HG03025 (cell line): ENCODE measurements around the gene TRERF1.

Source experiments
- ATAC-seq: cut with Tn5 transposase; IDR thresholded peaks from one replicate; pipeline ENCODE4 v1.9.1; 2021; ENCODE audit warnings: mild to moderate bottlenecking, moderate library complexity; ENCODE audit not compliant: unreplicated experiment, low FRiP score

Gene TRERF1

DNA sequence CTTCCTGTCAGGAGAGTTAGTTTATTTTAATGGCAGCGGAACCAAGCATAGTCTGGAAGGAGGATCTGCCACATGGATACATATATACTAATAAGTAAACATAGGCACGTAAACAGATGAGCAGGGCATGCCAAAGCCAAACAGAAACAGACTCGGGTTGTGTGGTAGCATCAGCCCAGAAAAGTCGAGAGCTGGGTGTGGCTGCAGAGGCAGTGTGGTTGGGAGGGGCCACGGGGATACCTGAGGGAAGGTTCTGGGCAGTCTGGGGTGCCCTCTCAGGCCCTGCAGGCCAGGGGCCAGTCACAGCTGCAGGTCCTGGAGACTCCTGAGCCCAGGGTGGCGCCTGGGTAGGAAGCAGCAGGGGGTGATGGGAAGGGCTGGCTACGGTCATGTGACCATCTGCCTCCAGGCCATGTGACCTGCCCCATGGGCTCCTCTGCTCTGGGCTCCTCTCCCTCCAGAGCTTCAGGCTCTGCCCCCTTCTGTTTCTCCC lies 191.3 kb downstream of the TRERF1 start:
- ATAC-seq = no peak

DNA sequence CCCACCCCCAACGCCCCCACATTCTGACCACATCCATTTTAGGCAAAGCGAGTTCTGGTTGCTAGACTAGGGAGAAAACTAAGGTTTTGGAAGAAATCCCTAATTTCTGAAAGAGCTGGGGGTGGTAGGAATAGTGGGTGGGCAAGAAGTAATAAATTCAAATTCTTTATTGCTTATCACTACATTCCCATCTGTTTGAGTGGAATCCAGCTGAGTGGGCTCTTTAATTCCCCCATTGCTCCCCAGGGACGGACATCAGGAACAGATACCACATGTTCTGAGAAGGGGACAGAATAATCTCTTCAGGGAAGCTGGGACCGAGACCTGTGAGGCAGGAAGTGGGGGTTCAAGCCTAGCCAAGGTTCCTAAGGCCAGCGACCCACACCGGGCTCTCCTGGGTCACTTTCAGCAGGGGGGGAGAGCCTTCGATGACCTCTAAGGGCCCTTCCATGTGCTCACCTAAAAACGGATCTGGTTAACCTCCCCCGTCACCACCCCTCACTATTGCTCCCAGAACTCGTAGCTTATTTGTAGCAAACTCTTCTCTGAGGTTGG lies 191.8 kb downstream of the TRERF1 start:
- no peak for ATAC-seq

DNA sequence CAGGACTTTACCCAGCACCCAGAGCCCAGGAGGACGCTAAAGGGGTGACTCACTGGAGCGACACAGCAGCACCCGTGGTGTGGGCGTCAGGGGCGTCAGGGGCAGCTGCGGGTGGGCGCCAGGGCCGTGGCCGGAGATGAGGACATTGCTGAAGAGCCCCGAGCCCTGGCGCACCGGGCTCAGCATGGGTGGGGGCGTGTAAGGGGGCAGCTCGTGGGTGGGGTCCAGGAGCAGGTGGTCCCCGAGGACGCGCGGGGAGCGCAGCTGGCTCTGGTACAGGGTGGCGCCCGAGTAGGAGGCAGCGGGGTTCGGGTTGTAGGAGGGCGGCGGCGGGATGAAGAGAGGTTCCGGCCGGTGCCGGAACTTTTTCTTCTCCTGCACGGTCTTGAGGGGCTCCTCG lies 192.4 kb downstream of the TRERF1 start:
- no peak for ATAC-seq

DNA sequence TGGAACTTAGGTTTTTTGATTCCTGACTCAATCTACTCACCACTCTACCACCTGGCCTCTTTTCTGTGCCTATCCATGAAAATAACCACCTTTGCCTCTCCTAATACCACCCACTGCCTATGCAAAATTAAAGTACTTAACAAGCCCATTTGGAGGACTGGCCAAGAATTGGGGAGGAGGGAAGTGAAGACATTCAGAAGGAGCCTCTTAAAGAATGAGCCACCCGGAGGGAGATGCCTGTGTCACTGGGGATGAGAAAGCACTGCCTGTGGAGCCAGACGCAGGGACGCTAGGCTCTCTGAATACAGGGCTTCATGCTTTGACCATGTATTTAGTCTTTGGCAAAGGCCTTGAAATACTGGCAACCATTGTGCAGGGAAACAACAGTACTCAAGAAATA lies 194.1 kb downstream of the TRERF1 start:
- no peak for ATAC-seq

DNA sequence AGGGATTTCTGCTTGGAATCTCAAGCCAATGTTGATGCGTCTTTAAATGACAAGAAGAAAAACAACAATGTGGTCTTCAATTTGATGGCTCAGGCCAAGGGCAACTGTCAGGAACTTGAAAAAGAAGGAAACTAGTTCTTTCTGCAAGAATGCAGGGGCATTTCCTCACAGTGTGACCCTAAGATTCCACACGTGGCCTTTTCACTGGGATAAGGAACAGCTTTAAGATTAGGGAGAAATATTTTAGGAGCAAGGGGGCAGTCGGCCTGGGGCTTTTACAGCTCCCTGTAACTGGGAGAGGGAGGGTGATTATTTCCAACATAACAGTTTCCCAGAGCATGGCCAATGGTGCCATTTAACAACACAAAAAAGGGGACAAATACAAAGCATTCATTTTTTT lies 194.7 kb downstream of the TRERF1 start:
- no peak for ATAC-seq

DNA sequence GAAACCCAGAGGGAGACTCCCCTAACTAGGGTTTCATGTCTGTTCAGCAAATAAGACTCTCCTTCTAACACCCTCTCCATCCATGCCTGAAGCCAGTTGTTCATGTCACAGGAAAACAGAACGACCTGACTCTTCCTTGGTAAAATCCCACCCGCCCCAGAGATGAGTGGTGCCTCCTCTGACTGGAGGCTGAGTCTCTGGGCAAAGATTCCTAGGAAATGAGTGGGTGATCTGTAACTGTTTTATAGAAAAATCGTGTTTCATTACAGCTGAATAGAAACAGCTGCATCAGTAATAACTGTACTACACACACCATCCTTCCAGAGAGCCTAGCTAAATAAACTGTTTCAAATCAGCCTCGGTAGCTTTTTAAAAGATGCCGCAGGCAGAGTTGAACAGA lies 196.7 kb downstream of the TRERF1 start:
- no peak for ATAC-seq

DNA sequence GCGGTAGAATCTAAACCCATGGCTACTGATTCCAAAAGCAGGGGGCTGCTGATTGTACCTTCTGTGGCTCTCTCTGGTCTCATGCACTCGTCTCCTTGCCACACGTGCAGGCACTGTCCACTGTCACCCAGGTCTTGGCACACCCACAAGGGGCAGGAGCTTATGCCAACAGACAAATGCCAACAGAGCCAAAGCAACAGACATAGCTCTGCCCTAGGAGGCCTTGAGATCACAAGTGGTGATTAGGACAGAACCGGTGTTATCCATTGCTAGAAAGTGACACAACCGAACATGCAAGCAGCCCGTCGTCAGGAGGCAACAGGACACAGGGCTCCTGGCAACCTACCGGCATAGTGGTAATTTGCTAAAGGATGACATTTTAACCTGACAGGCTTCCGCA lies 197.2 kb downstream of the TRERF1 start:
- no peak for ATAC-seq

DNA sequence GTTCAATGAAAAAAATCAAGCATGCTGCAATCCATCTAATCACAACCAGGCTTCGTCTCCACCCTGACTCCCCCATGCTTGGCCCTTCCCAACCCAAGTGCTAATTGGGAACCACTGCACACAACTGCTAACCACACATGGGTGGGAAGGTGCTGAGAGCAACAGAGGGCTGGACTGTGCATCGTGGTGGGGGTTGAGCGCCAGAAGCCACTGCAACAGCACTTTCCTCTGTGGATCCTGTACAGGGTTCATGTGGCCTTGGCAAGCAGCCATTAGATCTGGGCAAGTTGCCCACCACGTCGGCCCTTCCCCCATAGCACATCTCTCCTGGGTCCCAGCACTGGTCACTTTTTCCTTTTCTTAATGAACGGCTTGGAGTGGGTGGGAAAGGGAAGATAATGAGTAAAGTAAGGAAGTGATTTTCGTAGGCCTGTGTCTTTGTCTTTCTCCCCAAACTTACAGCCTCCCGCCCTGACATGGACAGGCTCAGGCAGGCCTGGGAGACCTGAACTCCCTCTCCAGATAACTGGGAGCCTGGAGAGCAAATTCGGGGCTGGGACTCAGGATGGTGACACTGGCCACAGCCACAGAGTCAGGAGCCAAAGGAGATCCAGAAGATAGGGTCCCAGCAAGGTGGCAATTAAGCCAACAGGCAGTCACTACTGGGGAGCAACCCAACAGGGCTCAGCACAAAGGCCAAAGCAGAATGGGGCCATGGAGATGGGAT lies 199.7 kb downstream of the TRERF1 start:
- no peak for ATAC-seq

DNA sequence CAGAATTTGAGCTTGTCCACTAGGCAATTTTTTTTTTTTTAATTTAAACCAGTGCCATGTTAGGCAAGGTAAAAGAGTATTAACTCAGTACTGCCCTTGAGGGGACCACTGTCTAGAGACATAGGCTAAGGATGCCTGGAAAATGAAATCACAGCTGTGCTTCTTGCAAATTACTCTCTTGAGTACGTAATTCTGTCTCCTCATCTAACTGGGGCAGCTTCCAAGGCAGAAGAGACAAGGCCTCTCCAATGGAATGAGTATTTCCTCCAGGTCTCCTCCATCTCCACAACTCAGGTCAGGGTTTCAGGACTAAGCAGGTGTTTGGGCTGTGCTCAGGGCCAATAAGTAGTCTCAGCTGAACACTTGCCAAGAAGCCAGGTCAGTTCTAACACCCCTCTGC lies 200.2 kb downstream of the TRERF1 start:
- no peak for ATAC-seq

DNA sequence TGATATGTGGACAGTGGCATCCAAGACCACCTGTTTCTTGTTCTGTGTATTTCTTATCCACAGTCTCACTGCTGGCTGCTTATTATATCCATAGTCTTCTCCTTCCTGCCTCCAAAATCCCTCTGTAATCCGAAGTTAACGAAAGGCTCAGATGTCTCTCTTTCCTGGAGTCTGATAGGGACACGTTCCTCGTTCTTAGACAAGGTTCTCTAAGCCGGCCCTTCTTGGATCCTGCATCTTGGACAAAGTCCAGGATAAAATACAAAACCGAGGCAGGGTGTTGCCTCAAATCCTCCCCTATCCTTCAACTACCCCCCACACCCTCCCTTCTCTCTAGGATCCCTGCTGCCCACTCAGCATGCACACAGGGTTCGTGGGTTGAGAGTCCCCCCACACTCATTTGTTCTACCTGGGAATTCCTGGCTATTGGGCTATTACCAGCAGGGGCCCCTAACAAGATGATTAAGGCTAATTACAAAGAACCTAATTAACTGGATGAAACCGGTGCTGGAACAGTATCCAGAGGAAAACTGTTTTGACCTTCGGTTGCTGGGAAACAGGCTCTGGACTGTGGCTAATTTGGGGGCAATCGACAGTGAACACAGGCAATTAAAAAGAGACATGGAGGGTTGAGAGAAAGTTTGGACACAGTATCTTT lies 201.3 kb downstream of the TRERF1 start:
- ATAC-seq = no peak

DNA sequence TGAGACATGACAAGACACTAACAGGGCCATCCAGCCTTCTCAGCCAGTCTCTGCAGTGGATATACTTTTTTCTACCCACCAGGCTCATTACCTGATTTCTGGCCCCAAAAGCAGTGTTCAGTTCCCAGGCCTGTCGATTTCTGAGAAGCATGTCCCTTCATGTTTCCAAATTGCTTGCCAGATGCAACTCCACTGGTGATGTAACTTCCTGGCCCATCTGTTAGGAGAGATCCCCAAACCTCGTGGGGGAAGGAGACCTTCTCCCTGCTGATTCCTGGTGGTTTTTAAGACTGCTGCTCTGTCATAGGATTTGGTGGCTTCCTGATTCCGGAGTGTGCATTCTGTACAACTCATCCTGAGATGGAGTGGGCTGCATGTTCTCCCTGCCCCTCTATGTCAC lies 202.4 kb downstream of the TRERF1 start:
- no peak for ATAC-seq

DNA sequence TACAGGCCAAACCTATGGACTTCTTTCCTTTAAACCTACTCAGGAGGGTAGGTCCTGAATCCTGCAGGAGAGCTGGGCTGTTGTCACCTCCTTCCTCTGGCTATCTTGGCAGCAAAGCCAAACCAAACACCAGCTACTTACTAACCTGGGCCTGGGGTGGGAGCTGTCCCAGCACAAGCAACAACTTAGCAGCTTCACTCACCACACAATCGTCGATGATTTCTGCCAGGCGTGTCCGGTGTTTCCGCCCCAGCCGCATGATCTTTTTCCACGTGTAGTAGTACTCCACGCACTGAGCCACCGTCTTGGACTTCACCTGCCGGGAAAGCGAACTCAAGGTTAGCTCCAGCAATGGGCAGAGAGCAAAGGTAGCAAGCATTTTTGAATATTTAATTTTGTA lies 208.7 kb downstream of the TRERF1 start:
- ATAC-seq = no peak

DNA sequence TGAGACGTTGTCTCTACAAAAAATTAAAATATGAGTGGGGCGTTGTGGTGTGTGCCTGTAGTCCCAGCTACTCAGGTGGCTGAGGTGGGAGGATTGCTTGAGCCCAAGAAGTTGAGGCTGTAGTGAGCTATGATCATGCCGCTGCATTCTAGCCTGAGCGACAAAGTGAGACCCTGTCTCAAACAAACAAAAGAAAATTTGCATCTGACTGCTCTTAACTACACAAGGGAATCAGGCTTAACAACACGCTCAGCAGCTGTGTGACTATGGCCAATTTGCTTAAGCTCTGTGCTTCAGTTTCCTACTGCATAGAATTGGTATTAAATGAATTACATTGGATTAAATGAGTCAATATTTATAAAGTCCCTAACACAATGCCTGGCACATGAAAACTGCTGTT lies 209.8 kb downstream of the TRERF1 start:
- ATAC-seq = no peak

DNA sequence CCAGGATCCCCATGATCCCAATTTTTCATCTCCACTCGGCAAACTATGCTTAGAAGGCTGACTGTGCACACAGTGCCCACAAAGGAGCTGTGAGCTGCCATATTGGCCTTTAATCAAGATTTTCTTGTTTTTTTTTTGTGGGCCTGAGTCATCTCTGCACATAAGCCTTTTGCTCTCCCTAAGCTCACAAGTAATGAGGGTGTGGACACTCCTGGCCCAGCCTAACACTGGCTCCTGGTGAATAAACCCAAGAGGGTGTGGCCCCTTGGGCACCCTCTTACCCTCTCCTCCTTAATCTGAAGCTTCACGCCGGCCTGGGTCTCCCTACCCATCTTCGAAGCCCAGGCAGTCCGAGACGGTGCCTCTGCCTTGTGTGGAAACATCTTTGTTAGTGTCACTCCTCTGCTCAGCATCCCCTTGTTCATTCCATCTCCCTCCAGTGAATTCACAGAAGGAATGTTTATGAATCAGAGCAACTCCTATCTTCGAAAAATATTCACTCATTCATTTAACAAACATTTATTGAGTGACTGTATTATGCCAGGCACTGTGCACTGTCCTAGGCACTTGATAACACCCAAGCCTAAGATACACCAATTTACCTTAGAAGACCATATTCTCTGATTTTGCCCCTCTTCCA lies 211.9 kb downstream of the TRERF1 start:
- no peak for ATAC-seq

DNA sequence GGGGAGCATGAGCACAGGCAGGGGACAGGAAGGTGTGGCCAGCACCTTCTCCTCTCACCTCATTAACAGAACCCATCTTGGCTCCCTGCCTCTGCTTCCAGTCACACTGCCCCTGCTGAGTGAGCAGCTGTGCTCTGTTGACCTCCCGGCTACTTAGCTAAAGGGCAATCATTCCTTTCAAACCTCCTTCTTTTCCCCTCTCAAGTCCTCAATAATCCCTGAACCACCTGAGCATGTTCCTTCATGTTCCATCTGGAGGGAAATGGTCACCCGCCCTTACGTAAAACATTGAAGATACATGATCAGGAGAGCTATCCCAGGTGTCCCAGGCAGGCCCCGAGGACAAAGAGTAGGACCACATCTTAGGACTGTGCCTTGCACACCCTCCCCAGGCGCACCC lies 212.4 kb downstream of the TRERF1 start:
- ATAC-seq = no peak

DNA sequence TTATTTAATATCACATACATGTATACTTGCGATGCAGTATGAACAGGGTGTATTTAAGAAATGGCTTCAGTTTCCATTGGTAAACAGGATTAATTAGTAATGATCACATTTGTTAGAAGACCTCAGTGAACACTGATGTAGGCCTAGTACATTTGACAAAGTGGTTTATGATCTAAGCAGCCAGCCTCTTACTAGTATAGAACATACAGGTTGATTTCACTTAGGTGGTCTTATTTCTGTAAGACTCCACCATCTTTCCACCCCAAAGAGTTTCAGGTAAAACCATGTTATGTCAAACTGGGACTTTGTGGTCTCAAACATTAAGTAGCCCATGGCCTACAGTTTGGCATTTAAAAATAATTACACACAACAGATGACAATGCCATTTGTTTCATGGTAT lies 213.9 kb downstream of the TRERF1 start:
- no peak for ATAC-seq

DNA sequence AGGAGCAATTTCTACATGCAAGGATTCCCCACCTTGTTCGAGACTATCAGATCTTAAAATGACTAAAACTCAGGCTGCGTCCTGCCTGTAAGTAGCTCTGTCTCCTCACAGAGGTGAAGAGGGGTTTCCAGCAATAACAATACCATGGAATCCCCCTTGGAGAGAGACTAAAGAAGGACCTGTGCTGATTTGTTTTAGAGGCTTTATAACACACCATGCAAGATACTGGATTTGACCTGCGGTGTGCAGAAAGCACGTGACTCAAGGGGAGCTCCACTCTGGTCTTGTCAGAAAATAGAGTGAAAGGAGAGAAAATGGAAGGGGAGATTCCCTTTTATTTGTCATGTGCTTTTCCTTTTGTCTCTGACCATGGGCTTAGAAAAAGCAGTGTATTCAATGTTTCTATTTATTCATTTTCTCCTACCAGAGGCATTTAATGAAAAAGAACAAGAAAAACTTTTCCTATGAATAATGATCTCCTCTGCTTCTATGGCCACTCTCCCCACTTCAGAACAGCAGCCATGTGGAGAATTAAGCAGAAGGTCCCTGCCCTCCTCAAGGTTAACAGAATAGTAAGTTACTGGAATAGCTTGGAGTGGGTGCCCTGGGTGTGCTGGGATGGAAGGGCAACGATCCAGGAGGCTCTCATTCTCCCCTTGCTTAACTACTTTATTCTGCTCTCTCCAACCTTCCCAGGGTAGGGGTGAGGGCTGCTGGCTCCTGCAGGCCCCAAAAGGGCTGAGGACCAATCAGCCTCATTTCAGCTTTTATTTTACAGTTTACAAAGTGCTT lies 214.8 kb downstream of the TRERF1 start:
- no peak for ATAC-seq

DNA sequence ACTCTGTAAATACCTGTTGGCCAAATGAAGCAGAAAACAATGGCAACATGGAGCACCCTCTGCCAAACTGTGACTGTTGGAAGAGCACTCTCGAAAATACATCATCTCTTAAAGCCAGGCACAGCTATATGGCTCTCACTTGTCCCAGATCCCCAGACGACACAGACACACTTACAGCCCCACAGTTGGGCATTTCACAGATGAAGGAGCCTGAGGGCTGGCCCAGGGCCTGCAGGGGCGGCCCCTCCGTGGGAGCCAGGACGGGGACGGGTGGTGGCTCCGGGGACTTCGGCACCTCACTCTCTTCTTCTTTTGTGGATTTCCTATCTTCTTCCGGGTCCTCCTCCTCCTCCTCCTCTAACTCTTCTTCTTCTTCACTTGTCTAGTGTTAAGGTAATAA lies 215.7 kb downstream of the TRERF1 start:
- no peak for ATAC-seq

DNA sequence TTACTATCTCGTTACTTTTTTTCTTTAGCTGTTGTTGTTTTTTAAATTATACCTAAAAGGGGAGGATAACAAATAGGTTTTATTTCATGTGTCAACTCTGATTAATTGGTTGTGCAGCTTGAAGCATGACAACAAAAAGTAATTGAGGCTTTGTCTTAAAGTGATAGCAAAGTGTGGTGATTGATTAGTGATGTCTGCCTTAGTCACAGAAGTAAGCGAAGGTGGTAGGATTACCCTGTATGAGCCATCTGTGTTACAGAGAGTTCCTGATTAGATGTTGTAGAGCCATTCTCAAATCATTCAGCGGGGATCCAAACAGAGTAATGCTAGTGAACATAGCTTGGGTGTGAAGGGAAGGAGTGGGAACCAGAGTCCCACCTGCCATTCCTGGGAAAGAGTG lies 219.7 kb downstream of the TRERF1 start:
- ATAC-seq = no peak
